ENCODE results near the gene NCKAP1.
"Not testable (repeated sequence)": the region's sequence is repeated elsewhere in the genome, so short reads cannot be mapped to it uniquely, and the experiment has no call there.

NCKAP1 gene

GRCh38 chr2:183011743-183012142 lies 26.5 kb downstream of the NCKAP1 start:
- in situ Hi-C loops (cut with MboI; ENCODE audit: low pct_unique_long_range_greater_than_20kb, low sequenced_read_pairs), result no loop called here
- DNase-seq, result no peak

GRCh38 chr2:183010112-183010511 lies 28.1 kb downstream of the NCKAP1 start:
- no peak for DNase-seq
- in situ Hi-C loops (cut with MboI; ENCODE audit: low pct_unique_long_range_greater_than_20kb, low sequenced_read_pairs), result no loop called here

- in situ Hi-C loops (cut with MboI; ENCODE audit: low pct_unique_long_range_greater_than_20kb, low sequenced_read_pairs), result no loop called here
Observed at GRCh38 chr2:183009249-183009899, 28.9 kb downstream of the NCKAP1 start.

GRCh38 chr2:183001948-183002347 lies 36.3 kb downstream of the NCKAP1 start:
- in situ Hi-C loops (cut with MboI; ENCODE audit: low pct_unique_long_range_greater_than_20kb, low sequenced_read_pairs), result no loop called here
- no peak for DNase-seq

More at GRCh38 chr2:183009249-183009899, 28.9 kb downstream of the NCKAP1 start:
- no peak for DNase-seq

GRCh38 chr2:183000846-183001245 lies 37.4 kb downstream of the NCKAP1 start:
- no peak for DNase-seq
- in situ Hi-C loops (cut with MboI; ENCODE audit: low pct_unique_long_range_greater_than_20kb, low sequenced_read_pairs), result no loop called here

- in situ Hi-C loops (cut with MboI; ENCODE audit: low pct_unique_long_range_greater_than_20kb, low sequenced_read_pairs), result no loop called here
Observed at GRCh38 chr2:182999348-183000028, 38.8 kb downstream of the NCKAP1 start.

GRCh38 chr2:182994228-182994912 lies 43.9 kb downstream of the NCKAP1 start:
- in situ Hi-C loops (cut with MboI; ENCODE audit: low pct_unique_long_range_greater_than_20kb, low sequenced_read_pairs), result no loop called here
- DNase-seq, result no peak

More at GRCh38 chr2:182999348-183000028, 38.8 kb downstream of the NCKAP1 start:
- DNase-seq, result no peak

GRCh38 chr2:182982941-182983340 lies 55.3 kb downstream of the NCKAP1 start:
- no peak for DNase-seq
- in situ Hi-C loops (cut with MboI; ENCODE audit: low pct_unique_long_range_greater_than_20kb, low sequenced_read_pairs), result no loop called here

- in situ Hi-C loops (cut with MboI; ENCODE audit: low pct_unique_long_range_greater_than_20kb, low sequenced_read_pairs); DNase-seq: not testable (repeated sequence)
Observed at GRCh38 chr2:182981475-182981874, 56.8 kb downstream of the NCKAP1 start.

GRCh38 chr2:182980652-182981051 lies 57.6 kb downstream of the NCKAP1 start:
- DNase-seq, result no peak
- in situ Hi-C loops (cut with MboI; ENCODE audit: low pct_unique_long_range_greater_than_20kb, low sequenced_read_pairs), result no loop called here

- in situ Hi-C loops (cut with MboI; ENCODE audit: low pct_unique_long_range_greater_than_20kb, low sequenced_read_pairs), result no loop called here
- DNase-seq, result peak; percentile 51
Observed at GRCh38 chr2:182980115-182980514, 58.1 kb downstream of the NCKAP1 start.

GRCh38 chr2:182977463-182977862 lies 60.8 kb downstream of the NCKAP1 start:
- in situ Hi-C loops (cut with MboI; ENCODE audit: low pct_unique_long_range_greater_than_20kb, low sequenced_read_pairs), result no loop called here
- DNase-seq, result no peak

- in situ Hi-C loops (cut with MboI; ENCODE audit: low pct_unique_long_range_greater_than_20kb, low sequenced_read_pairs), result no loop called here
- no peak for DNase-seq
Observed at GRCh38 chr2:182973441-182974352, 64.6 kb downstream of the NCKAP1 start.

GRCh38 chr2:182972548-182972942 lies 65.7 kb downstream of the NCKAP1 start:
- in situ Hi-C loops (cut with MboI; ENCODE audit: low pct_unique_long_range_greater_than_20kb, low sequenced_read_pairs), result no loop called here
- no peak for DNase-seq

- DNase-seq, result no peak
- in situ Hi-C loops (cut with MboI; ENCODE audit: low pct_unique_long_range_greater_than_20kb, low sequenced_read_pairs), result no loop called here
Observed at GRCh38 chr2:182971820-182972547, 66.3 kb downstream of the NCKAP1 start.

- in situ Hi-C loops (cut with MboI; ENCODE audit: low pct_unique_long_range_greater_than_20kb, low sequenced_read_pairs), result no loop called here
- no peak for DNase-seq
Observed at GRCh38 chr2:182970486-182970885, 67.8 kb downstream of the NCKAP1 start.

- in situ Hi-C loops (cut with MboI; ENCODE audit: low pct_unique_long_range_greater_than_20kb, low sequenced_read_pairs), result no loop called here
- DNase-seq, result no peak
Observed at GRCh38 chr2:182968493-182968892, 69.8 kb downstream of the NCKAP1 start.

GRCh38 chr2:182966356-182966755 lies 71.9 kb downstream of the NCKAP1 start:
- DNase-seq; in situ Hi-C loops (cut with MboI; ENCODE audit: low pct_unique_long_range_greater_than_20kb, low sequenced_read_pairs): not testable (repeated sequence)

- DNase-seq, result no peak
- in situ Hi-C loops (cut with MboI; ENCODE audit: low pct_unique_long_range_greater_than_20kb, low sequenced_read_pairs), result no loop called here
Observed at GRCh38 chr2:182962641-182963040, 75.6 kb downstream of the NCKAP1 start.

Data from KBM-7 (cell line).